ENCODE data around the gene KLHL18. TPM values are rescaled to one million over a fixed set of nuclear protein-coding genes. Genes with fewer than 3 reads are reported as not detected.
"Not testable (repeated sequence)": the region's sequence is repeated elsewhere in the genome, so short reads cannot be mapped to it uniquely, and the experiment has no call there.

Gene KLHL18
- total RNA-seq, 1 donor from 2014 or later, result 26.3 TPM

DNA sequence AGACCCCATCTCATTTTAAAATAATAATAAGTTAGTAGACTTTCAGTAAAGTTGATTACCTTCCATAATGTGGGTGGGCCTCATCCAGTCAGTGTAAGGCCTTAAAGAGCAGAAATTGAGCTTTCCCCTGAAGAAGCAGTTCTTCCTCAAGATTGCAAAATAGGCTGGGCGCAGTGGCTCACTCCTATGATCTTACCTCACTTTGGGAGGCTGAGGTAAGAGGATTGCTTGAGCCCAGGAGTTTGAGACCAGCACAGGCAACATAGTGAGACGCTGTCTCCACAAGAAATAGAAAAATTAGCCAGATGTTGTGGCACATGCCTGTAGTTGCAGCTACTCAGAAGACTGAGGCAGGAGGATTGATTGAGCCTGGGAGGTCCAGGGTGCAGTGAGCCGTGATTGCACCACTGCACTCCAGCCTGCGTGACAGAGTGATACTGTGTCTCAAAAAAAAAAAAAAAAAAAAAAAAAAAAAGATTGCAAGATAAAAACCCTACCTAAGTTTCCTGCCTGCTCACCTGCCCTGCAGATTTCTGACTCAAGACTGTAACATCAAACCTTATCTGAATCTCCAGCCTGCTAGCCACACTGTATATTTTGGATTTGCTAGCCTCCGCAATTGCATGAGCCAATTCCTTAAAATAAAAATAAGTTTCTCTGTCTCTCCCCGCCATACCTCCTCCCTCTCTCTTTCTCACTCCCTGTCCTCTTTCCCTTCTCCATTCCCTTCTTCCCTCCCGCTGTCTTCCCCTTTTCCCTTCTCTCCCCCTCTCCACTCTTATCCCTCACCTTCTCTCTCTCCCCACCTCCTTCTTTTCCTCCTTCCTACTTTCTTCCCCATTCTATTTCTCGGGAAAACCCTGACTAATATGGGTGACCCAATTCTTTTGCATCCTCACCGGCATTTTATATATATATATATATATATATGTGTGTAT is 16.9 kb downstream of the KLHL18 start:
- TF ChIP-seq, protein P1, sequence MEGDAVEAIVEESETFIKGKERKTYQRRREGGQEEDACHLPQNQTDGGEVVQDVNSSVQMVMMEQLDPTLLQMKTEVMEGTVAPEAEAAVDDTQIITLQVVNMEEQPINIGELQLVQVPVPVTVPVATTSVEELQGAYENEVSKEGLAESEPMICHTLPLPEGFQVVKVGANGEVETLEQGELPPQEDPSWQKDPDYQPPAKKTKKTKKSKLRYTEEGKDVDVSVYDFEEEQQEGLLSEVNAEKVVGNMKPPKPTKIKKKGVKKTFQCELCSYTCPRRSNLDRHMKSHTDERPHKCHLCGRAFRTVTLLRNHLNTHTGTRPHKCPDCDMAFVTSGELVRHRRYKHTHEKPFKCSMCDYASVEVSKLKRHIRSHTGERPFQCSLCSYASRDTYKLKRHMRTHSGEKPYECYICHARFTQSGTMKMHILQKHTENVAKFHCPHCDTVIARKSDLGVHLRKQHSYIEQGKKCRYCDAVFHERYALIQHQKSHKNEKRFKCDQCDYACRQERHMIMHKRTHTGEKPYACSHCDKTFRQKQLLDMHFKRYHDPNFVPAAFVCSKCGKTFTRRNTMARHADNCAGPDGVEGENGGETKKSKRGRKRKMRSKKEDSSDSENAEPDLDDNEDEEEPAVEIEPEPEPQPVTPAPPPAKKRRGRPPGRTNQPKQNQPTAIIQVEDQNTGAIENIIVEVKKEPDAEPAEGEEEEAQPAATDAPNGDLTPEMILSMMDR (IDR thresholded peaks at IDR 0.05; ENCODE audit: insufficient read depth, low read length, poor library complexity, severe bottlenecking), result no peak
- Histone ChIP-seq H3K36me3 (ENCODE audit: control insufficient read depth, insufficient read depth, low read length) (peaks cover 1% of the 10 kb centered on the region), H3K27me3 (ENCODE audit: control insufficient read depth, insufficient read depth, low read length) (no peaks in the 10 kb centered on the region), H3K4me3 (ENCODE audit: low read depth, low read length) (no peak overlapping the region)
- DNase-seq (ENCODE audit: low read depth), result no peak

DNA sequence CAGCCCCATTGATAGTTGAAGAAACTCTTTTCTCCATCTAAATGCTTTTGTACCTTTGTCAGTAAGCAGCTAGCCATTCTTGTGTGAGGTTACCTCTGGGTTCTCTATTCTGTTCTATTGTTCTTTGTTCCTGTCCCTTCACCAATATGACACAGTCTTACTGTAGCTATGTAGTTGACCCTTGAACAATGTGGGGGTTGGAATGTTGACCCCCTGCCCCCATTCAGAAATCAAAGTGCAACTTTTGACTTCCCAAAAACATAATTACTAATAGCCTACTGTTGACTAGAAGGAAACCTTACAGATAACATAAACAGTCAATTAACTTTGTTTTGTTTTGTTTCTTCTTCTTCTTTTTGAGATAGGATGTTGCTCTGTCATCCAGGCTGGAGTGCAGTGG is 18.7 kb downstream of the KLHL18 start:
- Histone ChIP-seq H3K36me3 (ENCODE audit: control insufficient read depth, insufficient read depth, low read length) (peaks cover 1% of the 10 kb centered on the region), H3K27me3 (ENCODE audit: control insufficient read depth, insufficient read depth, low read length) (no peaks in the 10 kb centered on the region), H3K4me3 (ENCODE audit: low read depth, low read length) (no peak overlapping the region)
- no peak for DNase-seq (ENCODE audit: low read depth)
- TF ChIP-seq, protein P1 (IDR thresholded peaks at IDR 0.05; ENCODE audit: insufficient read depth, low read length, poor library complexity, severe bottlenecking), result no peak

DNA sequence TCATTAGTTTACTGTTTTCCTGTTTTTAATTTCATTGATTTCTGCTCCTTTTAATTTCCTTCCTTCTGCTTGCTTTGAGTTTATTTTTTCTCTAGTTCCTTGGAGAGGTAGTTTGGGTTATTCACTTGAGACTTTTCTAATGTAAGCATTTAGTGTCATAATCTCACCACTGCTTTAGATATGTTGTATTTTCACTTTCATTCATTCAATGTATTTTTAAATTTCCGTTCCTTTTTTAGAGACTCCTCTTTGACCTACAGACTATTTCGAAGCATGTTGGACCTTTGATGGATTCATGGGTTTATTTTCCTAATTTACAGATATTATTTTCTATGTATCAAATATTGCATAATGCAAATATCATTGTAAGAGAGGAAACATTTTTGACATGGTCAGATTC is 23.3 kb downstream of the KLHL18 start:
- H3K4me3 ChIP-seq (ENCODE audit: low read depth, low read length), result no peak overlapping the region
- no peaks in the 10 kb centered on the region for H3K27me3 ChIP-seq (ENCODE audit: control insufficient read depth, insufficient read depth, low read length)
- TF ChIP-seq, protein P1 (IDR thresholded peaks at IDR 0.05; ENCODE audit: insufficient read depth, low read length, poor library complexity, severe bottlenecking), result no peak
- no peak for DNase-seq (ENCODE audit: low read depth)
- peaks cover 1% of the 10 kb centered on the region for H3K36me3 ChIP-seq (ENCODE audit: control insufficient read depth, insufficient read depth, low read length)

DNA sequence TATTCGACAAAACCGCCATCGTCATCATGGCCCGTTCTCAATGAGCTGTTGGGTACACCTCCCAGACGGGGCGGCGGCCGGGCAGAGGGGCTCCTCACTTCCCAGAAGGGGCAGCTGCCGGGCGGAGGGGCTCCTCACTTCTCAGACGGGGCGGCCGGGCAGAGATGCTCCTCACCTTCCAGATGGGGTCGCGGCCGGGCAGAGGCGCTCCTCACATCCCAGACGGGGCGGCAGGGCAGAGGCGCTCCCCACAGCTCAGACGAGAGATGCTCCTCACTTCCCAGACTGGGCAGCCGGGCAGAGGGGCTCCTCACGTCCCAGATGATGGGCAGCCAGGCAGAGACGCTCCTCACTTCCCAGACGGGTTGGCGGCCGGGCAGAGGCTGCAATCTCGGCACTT is 26.5 kb downstream of the KLHL18 start:
- not testable (repeated sequence) for H3K4me3 ChIP-seq (ENCODE audit: low read depth, low read length); H3K36me3 ChIP-seq (ENCODE audit: control insufficient read depth, insufficient read depth, low read length); H3K27me3 ChIP-seq (ENCODE audit: control insufficient read depth, insufficient read depth, low read length); DNase-seq (ENCODE audit: low read depth)

DNA sequence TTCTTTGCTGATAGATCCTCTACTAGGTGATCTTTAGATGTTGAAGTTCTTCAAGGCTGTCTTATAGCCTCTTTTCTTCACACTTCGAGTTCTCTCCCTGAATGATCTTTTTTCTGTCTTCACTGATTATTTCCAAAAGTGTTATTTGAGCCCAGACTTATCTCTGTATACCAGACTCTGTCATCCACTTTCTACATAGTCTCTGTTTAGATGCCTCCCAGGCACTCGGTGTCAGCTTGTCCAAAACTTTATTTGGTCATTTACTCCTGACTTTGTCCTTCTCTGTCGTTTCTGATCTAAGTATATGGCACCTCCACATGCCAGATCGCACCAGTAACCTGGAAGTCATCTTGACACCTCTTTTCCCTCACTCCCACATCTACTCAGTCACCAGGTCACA is 27.6 kb downstream of the KLHL18 start:
- DNase-seq (ENCODE audit: low read depth), result no peak

DNA sequence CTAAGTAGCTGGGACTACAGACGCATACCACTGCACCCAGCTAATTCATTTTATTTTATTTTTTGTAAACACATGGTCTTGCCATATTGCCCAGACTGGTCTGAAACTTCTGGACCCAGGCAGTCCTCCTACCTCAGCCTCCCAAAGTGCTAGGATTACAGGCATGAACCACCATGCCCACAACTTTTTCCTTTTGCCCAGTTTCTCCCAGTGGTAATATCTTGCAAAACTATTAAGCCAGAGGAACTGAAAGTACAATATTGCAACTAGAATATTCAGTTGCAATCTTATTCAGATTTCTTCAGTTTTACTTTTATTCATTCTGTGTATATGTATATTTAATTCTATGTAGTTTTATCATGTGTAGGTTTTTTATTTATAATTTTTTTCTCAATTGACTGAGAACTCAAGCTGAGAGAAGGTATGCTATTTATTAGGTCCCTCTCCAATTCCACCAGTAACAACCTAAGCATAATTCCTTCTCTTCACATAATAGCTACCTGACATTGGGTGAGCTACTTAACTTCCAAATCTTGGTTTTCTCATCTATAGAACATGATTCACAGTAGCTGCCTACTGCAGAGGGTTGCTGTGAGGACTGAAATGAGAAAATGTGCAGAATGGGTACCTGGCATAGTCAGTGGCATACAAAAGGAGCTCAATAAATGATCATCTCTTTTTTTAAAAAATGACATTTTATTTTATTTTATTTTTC is 30.8 kb downstream of the KLHL18 start:
- Histone ChIP-seq H3K4me3 (ENCODE audit: low read depth, low read length) (no peak overlapping the region), H3K27me3 (ENCODE audit: control insufficient read depth, insufficient read depth, low read length) (no peaks in the 10 kb centered on the region), H3K36me3 (ENCODE audit: control insufficient read depth, insufficient read depth, low read length) (no peaks in the 10 kb centered on the region)
- DNase-seq (ENCODE audit: low read depth), result no peak
- TF ChIP-seq, protein P1 (IDR thresholded peaks at IDR 0.05; ENCODE audit: insufficient read depth, low read length, poor library complexity, severe bottlenecking), result no peak

More for the DNA sequence above, 27.6 kb downstream of the KLHL18 start:
- TF ChIP-seq, protein P1 (IDR thresholded peaks at IDR 0.05; ENCODE audit: insufficient read depth, low read length, poor library complexity, severe bottlenecking), result no peak
- Histone ChIP-seq H3K36me3 (ENCODE audit: control insufficient read depth, insufficient read depth, low read length) (no peaks in the 10 kb centered on the region), H3K27me3 (ENCODE audit: control insufficient read depth, insufficient read depth, low read length) (no peaks in the 10 kb centered on the region), H3K4me3 (ENCODE audit: low read depth, low read length) (no peak overlapping the region)

Data from kidney epithelial cell (primary cell).